Measurements from ENCODE around the gene FRS3. TPM values are rescaled to one million over a fixed set of nuclear protein-coding genes. Genes with fewer than 3 reads are reported as not detected.

FRS3 gene
- total and polyA plus RNA-seq, 2 of the 13 experiments (the other 11 are each of a cell fraction or from before 2014, with no cell fraction given) = 3.0 to 7.4 TPM

DNA sequence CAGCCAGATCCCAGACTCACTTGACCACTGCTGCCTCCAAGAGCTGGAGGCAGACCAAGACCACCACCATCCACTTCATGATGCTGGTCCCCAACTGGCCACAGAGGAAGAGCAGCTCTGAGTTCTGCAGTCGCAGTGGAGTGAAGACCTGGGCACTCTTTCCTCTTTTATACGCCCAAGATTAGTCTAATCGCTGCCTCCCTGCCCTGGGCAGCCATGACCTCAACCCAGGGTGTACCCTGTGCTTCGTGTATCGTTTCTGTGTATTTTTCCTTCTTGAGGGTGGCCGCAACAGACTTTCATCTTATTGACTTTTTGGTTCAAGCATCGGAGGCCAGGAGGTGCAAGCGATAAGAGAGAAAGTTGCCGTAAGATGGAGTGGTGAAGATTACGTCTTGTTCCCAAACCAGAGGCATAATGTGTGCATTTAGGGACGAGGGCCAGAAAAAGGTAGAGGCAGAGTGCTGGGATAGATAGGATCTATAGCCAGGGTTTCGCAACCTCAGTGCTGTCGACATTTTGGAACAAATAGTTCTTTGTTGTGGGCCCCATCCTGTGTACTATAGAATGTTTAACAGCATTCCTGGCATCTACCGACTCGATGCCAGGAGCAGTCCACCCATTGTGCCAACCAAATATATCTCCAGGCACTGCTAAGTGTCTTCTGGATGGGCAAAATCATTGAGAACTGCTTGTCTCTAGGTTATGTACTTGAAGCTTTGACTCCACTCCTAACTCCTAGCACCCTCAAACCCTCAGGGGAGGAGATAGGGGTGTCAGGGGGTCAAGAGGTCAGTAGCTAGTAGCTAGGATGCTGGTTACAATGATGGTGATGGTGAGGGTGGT is 32.2 kb downstream of the FRS3 start, which contains the start of gene PGC (continued):
- TF ChIP-seq ZNF160 (CRISPR knock-in tag; IDR thresholded peaks at IDR 0.05) = 0 out of 2 replicates have a peak, but pooled peaks have one; percentile 64
- TF ChIP-seq, protein P1, sequence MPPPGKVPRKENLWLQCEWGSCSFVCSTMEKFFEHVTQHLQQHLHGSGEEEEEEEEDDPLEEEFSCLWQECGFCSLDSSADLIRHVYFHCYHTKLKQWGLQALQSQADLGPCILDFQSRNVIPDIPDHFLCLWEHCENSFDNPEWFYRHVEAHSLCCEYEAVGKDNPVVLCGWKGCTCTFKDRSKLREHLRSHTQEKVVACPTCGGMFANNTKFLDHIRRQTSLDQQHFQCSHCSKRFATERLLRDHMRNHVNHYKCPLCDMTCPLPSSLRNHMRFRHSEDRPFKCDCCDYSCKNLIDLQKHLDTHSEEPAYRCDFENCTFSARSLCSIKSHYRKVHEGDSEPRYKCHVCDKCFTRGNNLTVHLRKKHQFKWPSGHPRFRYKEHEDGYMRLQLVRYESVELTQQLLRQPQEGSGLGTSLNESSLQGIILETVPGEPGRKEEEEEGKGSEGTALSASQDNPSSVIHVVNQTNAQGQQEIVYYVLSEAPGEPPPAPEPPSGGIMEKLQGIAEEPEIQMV (CRISPR knock-in tag; IDR thresholded peaks at IDR 0.05; ENCODE audit: low read depth) = 0 out of 2 replicates have a peak, but pooled peaks have one; percentile 77
- no peak for TF ChIP-seq ZFP36 (IDR thresholded peaks at IDR 0.05; ENCODE audit: borderline replicate concordance, low read depth, low read length, partially characterized antibody)
- peak; percentile 57 for TF ChIP-seq ZSCAN9 (CRISPR knock-in tag; IDR thresholded peaks at IDR 0.05; ENCODE audit: borderline replicate concordance)
- no peak for TF ChIP-seq ZNF530 (CRISPR knock-in tag; IDR thresholded peaks at IDR 0.05; ENCODE audit: low read depth)
- no peak for TF ChIP-seq PHB2 (IDR thresholded peaks at IDR 0.05; ENCODE audit: partially characterized antibody)
- TF ChIP-seq, protein P2, sequence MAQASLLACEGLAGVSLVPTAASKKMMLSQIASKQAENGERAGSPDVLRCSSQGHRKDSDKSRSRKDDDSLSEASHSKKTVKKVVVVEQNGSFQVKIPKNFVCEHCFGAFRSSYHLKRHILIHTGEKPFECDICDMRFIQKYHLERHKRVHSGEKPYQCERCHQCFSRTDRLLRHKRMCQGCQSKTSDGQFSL (CRISPR knock-in tag; IDR thresholded peaks at IDR 0.05) = no peak
- TF ChIP-seq ZNF749 (CRISPR knock-in tag; IDR thresholded peaks at IDR 0.05; ENCODE audit: borderline replicate concordance) = no peak
- TF ChIP-seq, protein P3, sequence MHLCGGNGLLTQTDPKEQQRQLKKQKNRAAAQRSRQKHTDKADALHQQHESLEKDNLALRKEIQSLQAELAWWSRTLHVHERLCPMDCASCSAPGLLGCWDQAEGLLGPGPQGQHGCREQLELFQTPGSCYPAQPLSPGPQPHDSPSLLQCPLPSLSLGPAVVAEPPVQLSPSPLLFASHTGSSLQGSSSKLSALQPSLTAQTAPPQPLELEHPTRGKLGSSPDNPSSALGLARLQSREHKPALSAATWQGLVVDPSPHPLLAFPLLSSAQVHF (CRISPR knock-in tag; IDR thresholded peaks at IDR 0.05) = no peak
- TF ChIP-seq, protein P4, sequence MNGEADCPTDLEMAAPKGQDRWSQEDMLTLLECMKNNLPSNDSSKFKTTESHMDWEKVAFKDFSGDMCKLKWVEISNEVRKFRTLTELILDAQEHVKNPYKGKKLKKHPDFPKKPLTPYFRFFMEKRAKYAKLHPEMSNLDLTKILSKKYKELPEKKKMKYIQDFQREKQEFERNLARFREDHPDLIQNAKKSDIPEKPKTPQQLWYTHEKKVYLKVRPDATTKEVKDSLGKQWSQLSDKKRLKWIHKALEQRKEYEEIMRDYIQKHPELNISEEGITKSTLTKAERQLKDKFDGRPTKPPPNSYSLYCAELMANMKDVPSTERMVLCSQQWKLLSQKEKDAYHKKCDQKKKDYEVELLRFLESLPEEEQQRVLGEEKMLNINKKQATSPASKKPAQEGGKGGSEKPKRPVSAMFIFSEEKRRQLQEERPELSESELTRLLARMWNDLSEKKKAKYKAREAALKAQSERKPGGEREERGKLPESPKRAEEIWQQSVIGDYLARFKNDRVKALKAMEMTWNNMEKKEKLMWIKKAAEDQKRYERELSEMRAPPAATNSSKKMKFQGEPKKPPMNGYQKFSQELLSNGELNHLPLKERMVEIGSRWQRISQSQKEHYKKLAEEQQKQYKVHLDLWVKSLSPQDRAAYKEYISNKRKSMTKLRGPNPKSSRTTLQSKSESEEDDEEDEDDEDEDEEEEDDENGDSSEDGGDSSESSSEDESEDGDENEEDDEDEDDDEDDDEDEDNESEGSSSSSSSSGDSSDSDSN (CRISPR knock-in tag; IDR thresholded peaks at IDR 0.05) = 0 out of 2 replicates have a peak, but pooled peaks have one; percentile 45
- TF ChIP-seq, protein P5, sequence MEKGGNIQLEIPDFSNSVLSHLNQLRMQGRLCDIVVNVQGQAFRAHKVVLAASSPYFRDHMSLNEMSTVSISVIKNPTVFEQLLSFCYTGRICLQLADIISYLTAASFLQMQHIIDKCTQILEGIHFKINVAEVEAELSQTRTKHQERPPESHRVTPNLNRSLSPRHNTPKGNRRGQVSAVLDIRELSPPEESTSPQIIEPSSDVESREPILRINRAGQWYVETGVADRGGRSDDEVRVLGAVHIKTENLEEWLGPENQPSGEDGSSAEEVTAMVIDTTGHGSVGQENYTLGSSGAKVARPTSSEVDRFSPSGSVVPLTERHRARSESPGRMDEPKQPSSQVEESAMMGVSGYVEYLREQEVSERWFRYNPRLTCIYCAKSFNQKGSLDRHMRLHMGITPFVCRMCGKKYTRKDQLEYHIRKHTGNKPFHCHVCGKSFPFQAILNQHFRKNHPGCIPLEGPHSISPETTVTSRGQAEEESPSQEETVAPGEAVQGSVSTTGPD (CRISPR knock-in tag; IDR thresholded peaks at IDR 0.05) = peak; percentile 98
- TF ChIP-seq ZC3H4 (CRISPR knock-in tag; IDR thresholded peaks at IDR 0.05; ENCODE audit: borderline replicate concordance) = peak; percentile 79; the same call in 1 of the 2 replicates
- TF ChIP-seq SMAD9 (CRISPR knock-in tag; IDR thresholded peaks at IDR 0.05) = 0 out of 2 replicates have a peak, but pooled peaks have one; percentile 21
- peak; percentile 84; the same call in 1 of the 2 replicates for TF ChIP-seq SNAI1 (CRISPR knock-in tag; IDR thresholded peaks at IDR 0.05; ENCODE audit: borderline replicate concordance)
- 0 out of 2 replicates have a peak, but pooled peaks have one; percentile 57 for TF ChIP-seq WIZ (CRISPR knock-in tag; IDR thresholded peaks at IDR 0.05)
- TF ChIP-seq NCOR1 (IDR thresholded peaks at IDR 0.05; ENCODE audit: borderline replicate concordance, low read length) = peak; percentile 75; the same call in 1 of the 2 replicates
- TF ChIP-seq HDAC6 (IDR thresholded peaks at IDR 0.05; ENCODE audit: low read depth, low read length) = no peak
- no peak for TF ChIP-seq FOXC1 (CRISPR knock-in tag; IDR thresholded peaks at IDR 0.05; ENCODE audit: borderline replicate concordance)
- TF ChIP-seq ZNF614 (CRISPR knock-in tag; IDR thresholded peaks at IDR 0.05; ENCODE audit: borderline replicate concordance) = no peak; the same call in 1 of the 2 replicates
- TF ChIP-seq ZNF644 (CRISPR knock-in tag; IDR thresholded peaks at IDR 0.05; ENCODE audit: low read depth) = no peak; the same call in 1 of the 2 replicates
- TF ChIP-seq IKZF4 (CRISPR knock-in tag; IDR thresholded peaks at IDR 0.05; ENCODE audit: borderline replicate concordance, low read depth, not compliant biosample characterization) = no peak
